GM18873 (cell line): Measurements from ENCODE around the gene CAPZA2.
A peak's percentile ranks its signal among the peaks of the same experiment; 100 is the strongest.
"Not testable (repeated sequence)": the region's sequence is repeated elsewhere in the genome, so short reads cannot be mapped to it uniquely, and the experiment has no call there.

Experiments used
- ATAC-seq: cut with Tn5 transposase; IDR thresholded peaks from one replicate; pipeline ENCODE4 v1.9.1; 2021; ENCODE audit warnings: mild to moderate bottlenecking, moderate library complexity, moderate number of reproducible peaks; ENCODE audit not compliant: unreplicated experiment, low FRiP score

The CAPZA2 gene

DNA sequence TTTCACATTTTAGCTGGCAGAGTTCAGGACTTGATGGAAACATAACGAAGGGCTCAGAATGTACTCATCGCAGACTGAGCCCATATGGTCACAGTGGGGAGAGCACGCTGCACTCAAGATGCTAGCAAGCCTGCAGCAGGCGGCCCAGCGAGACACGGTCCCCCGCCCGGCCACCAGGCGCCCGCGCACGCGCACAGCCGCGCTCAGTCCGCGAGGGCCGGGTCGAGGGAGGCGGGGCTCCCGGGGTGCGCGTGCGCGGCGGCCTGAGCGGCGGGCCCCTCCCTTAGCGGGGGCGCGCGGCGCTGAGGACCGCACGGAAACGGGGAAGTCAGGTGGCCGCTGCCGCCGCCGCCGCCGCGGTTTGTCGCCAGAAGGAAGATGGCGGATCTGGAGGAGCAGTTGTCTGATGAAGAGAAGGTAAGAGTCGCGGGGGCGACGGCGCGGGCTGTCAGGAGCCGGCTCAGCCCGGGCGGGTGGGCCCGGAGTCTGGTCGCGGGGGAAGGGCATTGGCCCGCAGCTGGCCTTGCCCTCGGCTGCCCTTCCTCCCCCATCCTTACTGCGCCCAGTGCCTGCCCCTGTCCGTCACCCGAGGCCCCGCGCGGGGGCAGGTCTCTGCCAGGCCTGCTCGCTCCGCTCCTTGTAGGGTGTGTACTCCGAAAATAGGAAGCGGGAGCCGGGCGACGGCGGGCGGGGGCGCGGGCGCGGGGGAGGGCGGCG, at the start of gene CAPZA2:
Gene CAPZA2, plus strand, starts transcription at position 354 of the 717 bp plus-strand sequence. Its CDS starts 25 bp downstream, at position 379.
- peak; percentile 84 for ATAC-seq

DNA sequence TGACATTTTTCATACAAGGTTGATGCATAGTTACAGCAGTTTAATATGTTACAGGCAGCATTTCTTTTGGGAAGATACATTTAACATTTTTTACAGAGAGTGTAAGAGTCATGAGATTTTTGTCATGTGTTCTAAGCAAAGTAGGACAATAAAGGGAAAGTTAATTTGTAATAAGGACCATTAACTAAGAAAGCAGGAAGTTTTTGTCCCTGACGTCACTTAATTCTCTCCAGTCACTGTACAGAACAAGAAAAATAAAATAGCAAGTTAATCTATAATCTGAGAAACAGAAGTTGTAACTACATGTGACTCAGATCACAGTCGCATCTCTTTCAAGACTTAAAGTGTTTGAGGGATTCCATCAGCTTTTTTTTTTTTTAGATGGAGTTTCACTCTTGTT, 49.5 kb upstream of the CAPZA2 start:
- ATAC-seq, result peak; percentile 54

DNA sequence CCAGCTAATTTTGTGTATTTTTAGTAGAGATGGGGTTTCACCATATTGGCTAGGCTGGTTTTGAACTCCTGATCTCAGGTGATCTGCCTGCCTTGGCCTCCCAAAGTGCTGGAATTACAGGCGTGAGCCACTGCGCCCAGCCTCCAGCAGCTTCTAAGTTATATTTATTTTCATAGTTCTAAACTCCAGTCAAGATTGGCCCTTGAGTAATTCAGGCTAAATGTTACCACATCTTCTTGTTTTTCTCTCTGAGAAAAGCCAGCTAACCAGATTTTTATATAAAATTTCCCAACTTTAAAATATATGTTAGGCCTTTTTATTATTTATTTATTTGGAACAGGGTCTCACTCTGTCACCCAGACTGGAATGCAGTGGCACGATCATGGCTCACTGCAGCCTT, 49.0 kb upstream of the CAPZA2 start:
- ATAC-seq, result not testable (repeated sequence)

DNA sequence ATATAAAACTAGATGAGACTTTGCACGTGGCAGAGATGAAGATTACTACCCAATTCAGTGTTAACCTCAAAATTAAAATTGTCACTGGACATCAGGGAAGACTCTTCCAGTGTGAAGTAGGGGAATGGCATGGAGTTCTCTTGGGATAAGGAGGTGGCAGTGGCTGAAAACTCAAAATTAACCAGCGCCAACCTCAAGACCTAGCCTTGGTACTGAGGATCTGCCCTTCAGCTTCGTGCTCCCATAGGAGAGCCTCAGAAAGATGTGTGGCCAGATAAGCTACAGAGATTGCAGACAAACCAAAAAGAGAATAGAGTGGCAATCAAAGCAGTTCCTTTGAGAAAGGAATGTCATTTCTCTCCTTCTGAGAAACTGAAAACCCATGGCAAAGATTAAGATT, 47.3 kb upstream of the CAPZA2 start:
- ATAC-seq, result no peak

DNA sequence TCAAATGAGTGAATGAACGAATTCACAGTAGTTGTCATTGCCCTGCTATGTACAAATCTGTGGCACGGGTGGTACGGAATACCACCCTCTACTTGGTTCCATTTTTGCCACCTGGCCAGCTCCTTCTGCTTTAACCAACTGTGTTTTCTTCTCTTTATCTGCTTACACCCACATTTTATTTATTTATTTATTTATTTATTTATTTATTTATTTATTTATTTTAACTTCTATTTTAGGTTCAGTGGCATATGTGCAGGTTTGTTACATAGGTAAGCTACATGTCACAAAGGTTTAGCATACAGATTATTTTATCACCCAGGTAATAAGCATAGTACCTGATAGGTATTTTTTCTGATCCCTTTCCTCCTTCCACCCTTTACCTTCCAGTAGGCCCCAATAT, 42.2 kb upstream of the CAPZA2 start:
- no peak for ATAC-seq

DNA sequence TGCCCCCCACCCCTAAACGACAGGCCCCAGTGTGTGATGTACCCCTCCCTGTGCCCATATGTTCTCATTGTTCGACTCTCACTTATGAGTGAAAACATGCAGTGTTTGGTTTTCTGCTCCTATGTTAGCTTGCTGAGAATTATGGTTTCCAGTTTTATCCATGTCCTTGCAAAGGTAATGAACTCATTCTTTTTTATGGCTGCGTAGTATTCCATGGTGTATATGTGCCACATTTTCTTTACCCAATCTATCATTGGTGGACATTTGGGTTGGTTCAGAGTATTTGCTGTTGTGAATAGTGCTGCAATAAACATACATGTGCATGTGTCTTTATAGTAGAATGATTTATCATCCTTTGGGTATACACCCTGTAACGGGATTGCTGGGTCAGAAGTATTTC, 40.7 kb upstream of the CAPZA2 start:
- ATAC-seq, result not testable (repeated sequence)

DNA sequence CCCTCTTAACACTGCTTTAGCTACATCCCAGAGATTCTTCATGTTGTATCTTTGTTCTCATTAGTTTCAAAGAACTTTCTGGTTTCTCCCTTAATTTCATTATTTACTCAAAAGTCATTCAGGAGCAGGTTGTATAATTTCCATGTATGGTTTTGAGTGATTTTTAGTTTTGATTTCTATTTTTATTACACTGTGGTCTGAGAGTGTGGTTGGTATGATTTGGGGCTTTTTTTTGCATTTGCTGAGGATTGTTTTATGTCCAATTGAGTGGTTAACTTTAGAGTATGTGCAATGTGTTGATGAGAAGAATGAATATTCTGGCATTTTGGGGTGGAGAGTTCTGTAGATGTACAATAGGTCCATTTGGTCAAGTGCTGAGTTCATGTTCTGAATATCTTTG, 37.9 kb upstream of the CAPZA2 start:
- no peak for ATAC-seq

DNA sequence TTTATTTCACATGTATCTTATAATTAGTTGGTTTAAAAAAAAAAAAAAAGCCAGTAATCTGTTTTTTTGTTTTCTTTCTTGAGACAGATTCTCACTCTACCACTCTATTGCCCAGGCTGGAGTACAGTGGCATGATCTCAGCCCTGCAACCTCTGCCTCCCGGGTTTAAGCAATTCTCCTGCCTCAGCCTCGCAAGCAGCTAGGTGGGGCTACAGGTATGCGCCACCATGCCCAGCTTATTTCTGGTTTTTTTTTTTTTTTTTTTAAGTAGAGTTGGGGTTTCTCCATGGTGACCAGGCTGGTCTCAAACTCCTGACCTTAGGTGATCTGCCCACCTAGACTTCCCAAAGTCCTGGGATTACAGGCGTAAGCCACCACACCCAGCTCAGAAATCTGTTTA, 34.1 kb upstream of the CAPZA2 start:
- ATAC-seq, result no peak

DNA sequence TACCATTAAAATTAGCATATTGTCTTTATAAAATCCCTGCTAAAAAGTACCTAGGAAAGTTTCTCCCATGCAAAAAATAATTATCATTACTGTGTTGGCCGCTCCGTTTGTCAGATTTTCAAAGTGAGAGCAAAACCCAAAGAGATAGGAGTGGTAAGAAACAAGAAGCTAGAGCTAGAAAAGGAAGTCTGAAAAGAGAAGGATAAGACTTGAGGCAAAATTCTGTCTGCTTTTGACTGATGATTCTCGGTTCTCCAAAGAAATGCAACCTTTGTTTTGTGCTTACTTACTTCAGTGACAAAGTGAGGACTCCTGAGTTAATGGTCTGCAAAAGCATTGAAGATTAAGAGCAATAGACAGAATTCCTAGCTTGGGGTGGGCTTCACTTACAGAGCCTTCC, 33.3 kb upstream of the CAPZA2 start:
- no peak for ATAC-seq

DNA sequence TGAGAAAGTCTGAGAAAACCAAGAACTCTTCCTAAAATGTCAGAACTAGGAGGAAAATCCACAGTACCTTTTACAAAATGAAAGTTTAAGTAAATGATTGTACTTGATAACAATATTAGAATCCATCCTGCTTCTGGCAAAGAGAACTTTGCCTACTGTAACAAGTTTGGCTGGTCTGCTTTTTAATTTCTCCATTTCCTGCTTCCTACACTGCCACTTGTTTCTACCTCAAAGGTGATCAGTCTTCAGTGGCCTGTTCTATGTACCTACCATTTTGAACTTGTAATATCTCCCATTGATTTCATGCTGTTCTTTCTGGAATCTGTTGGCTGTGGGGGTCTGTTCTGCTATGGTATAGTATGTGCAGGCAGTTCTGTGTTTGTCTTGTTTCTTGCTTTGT, 32.9 kb upstream of the CAPZA2 start:
- ATAC-seq, result no peak

DNA sequence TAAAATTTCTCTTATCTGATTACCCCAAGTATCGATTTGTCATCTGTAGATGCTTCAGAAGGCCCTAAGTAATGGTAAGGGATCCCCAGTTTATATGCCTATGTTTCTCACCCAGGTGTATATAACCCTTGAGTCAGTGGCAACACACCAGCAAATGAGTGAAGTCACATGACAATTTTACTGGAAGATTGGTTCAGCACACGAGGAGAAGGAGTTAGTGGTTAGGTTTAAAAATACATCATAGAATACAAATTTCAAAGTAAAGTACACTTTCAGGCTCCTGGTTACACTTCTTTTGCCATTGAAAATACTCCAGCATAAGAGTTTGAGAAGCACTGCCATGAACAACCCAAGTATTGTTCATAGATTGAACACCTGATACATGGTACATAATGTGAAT, 29.7 kb upstream of the CAPZA2 start:
- ATAC-seq, result no peak

DNA sequence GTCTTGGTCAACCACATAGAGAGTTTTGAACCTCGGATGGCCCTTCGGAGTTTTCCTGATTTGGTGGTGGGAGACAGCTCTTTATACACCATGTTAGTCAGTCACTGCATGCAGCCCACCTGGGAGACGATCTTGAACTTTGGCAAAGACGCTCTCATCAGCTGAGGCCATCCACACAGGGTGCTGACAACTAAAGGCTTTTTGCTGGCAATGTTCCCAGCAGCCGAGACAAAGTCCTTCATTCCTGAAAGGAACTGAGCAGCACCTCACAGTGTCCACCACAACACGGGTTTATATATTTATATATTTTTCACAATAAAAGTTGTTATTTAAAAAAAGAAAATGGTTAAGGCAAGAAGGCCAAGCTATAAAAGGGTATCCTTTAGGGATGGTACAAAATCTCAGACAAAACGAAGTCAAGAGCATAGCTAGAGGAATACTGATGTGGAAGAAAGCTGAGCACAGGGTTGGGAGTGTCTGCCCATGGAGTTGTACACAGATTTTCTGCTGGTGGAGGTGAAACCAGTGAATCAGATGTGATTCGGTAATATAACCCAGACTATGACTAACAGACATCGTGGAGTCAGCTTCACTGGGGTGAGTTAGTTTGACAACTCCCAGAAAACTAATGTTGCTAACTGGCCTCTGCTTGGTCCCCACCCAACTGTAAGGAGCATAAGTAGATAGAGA, 27.4 kb upstream of the CAPZA2 start:
- no peak for ATAC-seq

DNA sequence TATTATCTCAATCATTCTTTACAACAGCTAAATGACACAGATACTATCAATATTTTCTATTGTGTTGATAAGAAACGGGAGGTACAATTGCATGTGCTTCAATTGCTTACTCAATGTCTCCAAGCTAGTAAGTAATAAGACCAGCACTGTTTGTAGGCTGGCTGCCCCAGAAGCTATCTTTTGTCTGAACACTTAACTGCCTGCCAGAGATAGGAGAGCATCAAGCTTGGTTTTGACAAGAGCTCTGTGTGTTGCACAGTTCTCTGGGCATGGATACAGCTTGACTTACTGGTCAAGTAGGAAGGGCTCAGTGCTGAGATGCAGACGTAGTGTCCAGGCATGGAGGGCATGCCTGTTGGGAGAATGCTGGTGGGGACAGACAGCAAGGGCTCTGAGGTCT, 26.3 kb upstream of the CAPZA2 start:
- ATAC-seq, result no peak

DNA sequence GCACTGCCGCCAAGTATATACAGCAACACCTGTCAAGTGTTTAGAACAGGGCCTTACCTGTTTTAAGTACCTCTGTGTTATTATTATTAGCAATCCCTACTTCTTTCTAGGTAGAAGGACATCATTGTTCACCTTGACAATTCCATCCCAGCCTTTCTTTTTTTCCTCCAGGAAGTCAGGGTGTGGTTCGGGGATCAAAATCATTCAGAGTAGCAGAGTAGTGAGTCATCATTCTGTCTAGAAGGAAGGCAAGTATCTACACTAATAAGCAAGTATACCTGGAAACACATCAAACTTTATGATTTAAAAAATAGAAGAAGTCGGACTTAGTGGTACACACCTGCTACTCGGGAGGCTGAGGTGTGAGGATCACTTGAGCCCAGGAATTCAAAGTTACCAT, 25.5 kb upstream of the CAPZA2 start:
- ATAC-seq, result no peak

DNA sequence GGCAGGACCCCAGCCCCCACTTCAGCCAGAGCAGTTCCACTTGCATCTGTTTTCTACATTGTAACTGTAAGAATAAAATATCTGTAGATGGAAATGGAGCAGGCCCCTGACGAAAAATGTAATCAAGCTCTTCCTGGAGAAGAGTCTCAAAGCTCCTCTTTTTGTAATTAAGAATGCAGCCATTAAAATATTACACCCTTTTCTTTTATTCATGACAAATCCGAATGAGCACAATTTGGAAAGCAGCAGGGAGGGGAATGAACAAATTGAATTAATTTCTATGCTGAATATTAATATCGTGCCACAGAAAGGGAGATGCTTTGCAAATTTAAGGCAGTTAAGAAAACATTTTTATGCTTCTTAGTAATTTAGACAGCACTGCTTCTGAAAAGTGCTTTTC, 24.8 kb upstream of the CAPZA2 start:
- no peak for ATAC-seq

DNA sequence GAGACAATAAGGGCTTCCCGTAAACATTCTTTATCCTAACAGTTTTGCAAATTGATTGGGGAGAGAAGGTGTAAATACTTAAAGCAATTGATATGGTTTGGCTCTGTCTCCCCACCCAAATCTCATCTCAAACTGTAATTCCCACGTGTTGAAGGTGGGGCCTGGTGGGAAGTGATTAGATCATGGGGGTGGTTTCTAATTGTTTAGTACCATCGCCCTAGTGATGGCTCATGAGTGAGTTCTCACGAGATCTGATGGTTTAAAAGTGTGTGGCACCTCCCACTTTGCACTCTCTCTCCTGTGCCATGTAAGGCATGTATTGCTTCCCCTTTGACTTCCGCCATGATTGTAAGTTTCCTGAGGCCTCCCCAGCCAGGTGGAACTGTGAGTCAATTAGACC, 22.1 kb upstream of the CAPZA2 start:
- ATAC-seq, result no peak

DNA sequence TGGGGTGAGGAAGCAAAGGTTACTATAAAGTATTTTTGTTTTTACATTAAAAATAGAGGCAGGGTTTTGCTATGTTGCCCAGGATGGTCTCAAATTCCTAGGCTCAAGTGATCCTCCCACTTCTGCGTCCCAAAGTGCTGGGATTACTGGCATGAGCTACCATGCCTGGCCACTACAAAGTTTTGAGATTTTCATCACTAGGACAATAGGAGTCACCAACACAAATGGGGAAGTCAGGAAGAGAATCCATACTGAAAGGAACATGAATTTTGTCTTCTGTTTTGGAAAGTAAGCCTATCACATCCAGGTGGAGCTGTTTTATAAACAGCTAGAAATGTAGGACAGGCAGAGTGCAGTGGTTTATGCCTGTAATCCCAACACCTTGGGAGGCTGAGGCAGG, 20.0 kb upstream of the CAPZA2 start:
- ATAC-seq, result no peak

DNA sequence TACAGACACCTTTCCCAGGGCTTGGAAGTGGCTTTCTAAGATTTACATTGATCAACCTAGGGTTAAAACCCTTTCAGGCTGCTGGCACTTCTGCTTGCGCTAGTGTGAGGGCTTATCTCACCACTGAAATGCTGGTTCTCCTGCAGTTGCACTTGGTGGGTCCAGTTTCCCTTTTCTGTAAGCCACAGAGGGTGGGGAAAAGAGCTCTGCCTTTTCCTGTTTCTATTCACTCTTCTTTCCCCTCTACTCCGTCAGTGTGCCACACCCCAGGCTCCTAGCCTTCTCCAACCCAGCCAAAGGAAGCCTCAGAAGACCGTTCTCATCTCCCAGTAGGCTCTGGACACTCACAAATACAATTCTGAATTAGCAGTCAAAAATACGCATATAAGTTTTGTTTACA, 19.0 kb upstream of the CAPZA2 start:
- no peak for ATAC-seq

DNA sequence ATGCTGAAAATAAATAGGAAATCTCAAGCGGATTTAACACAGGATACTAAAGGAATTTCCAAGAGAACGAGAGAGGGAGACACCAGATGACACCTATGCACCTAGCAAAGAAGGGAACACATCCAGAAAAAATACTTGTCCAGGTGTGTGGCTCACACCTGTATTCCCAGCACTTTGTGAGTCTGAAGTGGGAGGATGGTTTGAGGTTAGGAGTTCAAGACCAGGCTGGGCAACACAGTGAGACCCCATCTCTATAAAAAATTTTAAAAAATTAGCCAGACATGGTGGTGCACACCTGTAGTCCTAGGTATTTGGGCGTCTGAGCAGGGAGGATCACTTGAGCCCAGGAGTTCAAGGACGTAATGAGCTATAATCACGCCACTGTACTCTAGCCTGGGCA, 11.2 kb upstream of the CAPZA2 start:
- no peak for ATAC-seq

DNA sequence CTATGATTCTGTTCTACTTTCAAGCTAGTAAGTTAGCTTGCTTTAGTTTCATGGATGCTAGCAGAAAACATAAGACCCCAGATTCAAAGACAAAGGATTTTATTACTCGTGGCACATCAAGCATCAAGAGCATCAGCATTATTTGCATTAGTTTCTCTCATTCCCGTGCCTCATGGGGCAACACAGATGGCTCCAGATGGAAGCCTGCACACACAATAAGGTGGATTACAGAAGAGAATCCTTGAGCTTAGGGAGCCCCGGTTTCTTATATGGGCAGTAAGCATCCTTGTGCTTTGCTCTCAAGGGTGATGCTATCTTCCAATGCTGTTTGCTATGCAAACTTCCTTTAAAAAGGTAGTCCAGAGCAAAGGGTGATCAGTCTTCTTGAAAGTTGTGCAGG, 10.7 kb upstream of the CAPZA2 start:
- no peak for ATAC-seq

DNA sequence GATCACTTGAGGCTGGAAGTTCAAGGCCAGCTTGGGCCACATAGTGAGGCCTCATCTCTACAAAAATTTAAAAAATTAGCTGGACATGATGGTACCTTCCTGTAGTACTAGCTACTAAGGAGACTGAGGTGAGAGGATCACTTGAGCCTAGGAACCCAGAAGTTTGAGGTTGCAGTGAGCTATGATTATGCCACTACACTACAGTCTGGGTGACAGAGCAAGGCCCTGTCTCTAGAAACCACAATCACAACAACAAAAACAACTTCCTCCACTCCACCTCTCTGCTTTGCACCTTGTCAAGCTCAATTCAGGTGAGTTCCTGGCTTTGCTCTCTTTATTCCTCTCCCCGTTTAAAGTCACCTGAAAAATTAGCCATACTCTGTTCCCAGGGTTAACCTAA, 8.3 kb upstream of the CAPZA2 start:
- no peak for ATAC-seq

DNA sequence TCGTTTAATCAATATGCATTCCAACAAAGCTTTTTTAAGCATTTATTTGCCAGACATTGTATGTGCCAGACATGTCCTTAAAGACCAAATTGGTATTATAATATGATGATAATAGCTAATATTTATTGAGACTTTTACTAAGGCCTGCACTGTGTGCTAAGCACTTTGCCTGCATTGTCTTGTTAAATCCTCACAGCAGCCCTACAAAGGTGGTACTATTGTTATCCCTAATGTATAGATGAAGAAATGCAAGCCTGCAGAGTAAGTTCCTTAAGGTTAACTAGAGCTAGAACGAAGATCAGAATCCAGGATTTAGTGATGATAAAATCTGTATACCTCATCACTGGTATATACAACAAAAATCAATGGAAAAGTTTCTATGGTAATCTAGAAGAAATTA, 5.3 kb upstream of the CAPZA2 start:
- ATAC-seq, result no peak
